ENCODE data around the gene HOMER3.

Gene HOMER3

DNA sequence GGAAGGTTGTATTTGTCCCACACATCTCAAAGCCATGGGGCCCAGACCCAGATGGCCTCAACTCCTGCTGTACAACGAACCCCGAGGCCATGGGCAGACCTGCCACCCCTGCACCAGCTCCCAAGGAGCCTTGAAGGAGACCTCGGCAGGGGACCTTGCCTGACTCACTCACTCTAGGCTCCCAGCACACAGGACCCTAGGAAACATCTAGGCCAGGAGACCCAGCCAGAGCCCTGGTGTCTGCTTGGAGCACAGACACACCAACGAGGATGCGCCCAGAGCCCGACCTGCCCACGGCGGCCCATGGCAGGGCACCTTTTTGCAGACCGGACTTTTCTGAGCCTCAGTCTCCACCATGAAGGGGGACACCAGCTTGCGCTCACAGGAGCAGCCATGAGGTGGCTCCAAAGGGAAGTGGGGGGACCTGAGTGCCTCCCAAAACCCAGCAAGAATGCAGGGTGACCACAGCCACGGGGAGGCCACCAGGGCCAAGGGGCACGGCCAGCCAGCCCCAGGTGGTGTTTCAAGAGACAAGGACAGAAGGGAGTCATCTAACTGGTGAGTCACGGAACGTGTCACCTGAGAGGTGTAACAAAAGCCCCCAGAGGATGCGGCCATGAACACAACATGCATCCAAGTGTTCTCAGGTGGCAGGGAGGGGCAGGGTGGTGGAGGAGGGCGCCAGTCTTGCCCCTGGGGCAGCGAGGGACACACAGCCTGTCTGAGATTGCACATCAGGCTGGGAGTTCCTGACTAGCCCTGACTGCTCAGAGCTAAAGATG lies 40.1 kb downstream of the HOMER3 start:
- no peak for DNase-seq

DNA sequence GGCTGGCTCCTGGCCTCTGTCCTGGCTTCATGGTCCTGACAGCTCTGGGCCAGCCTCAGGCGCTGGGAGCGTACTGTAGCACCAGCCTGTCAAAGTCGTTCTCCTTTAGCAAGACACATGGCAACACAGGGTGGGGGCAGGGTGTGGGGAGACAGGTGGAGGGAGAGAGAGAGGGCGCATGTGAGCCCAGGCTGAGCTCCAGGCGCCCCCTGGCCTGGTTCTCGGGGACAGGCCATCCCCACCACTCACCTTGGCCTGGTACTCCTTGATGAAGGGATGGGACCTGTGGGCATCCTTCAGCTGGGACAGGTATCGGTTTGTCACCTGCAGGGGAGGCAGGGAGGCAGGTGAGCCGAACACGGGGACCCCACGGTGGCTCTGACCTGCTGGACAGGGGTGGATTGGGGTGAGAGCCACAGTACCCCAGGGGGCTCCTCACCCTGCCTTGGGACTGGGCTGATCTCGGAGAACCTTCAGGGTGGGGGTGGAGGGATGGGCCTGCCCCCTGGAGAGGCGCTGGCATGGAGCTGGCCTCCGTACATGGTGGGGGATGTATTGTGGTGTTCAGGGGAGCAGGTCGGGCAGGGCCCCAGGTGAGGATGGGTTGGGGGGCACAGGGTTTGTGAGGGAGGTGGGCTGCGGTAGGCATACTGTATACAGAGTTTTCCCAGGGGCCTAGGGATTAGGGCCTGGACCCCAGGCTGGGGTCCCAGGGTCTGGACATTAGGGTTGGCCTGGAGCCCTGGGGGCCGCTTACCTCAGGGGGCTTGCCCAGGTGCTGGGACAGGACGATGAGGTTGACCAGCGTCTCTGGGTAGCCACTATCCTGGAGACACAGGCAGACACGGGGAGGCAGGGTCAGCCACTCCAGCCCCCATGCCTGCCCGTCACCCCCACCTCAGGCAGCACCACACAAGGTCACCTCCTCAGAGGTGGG lies 41.1 kb downstream of the HOMER3 start:
- no peak for DNase-seq

DNA sequence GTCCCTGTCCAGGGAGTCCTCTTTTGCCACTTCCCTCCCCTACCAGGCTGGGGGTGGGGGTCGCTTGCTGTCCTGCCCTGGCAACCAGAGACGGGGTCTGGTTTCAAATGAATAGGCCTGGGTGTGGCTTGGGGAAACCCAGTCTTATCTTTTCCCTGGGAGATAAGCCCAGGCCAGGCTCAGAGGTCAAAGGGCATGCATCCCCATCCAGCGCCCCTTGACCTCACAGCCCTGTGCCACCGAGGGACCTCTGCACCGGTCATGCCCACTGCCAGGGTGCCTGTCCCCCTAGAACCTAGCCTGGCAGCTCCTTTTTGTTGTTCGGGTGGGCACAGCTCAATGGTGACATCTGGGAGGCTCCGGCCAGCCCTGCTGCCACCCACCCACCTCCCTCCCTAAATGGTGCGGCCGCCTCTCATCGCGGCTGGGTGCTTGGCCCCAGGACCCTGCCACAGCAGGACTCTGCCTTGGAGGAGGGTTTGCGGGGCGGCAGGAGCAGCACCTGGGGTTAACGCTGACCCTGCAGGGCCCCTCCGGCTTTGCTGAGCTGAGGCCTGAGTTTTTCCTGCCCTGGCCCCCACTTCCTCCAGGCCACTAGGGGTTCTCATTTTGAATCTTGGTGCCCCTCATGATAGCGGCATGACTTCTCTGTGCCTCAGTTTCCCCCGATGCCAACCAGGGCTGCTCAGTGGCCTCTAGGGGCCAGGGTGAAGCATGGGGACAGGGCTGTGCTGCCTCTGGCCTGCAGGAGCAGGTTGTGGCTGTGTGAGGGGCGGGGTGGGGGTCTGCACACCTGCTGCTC lies 42.2 kb downstream of the HOMER3 start:
- no peak for DNase-seq

- DNase-seq, result no peak
Measured at GRCh38 chr19:18898081-18898606, 42.9 kb downstream of the HOMER3 start.

GRCh38 chr19:18897094-18898029 lies 43.7 kb downstream of the HOMER3 start:
- DNase-seq, result no peak

DNA sequence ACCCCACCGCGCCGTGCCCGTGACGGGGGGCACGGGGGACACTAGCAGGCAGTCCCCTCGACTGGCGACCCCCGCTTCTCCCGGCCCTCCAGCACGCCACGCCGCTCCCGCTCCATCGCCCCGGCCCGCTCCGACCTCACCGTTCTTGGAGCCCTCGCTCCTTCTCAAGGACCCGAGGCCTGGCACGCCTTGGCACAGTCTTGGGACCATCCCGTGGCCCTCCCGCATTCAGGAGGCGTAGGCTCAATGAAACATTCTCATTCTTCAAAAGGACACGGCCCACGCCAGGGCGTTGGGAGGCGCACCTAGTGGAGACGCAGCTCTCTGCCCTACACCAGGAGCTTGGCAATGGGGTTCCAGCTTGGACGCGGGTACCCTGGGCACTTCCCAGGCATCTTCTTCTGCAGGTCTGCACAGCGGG lies 44.6 kb downstream of the HOMER3 start:
- no peak for DNase-seq

- DNase-seq, result no peak
Measured at GRCh38 chr19:18895824-18896341, 45.1 kb downstream of the HOMER3 start, which contains the start of gene CERS1. Gene CERS1 (minus strand): TSS chr19:18896158. CDS start chr19:18896072, 86 bp downstream.

DNA sequence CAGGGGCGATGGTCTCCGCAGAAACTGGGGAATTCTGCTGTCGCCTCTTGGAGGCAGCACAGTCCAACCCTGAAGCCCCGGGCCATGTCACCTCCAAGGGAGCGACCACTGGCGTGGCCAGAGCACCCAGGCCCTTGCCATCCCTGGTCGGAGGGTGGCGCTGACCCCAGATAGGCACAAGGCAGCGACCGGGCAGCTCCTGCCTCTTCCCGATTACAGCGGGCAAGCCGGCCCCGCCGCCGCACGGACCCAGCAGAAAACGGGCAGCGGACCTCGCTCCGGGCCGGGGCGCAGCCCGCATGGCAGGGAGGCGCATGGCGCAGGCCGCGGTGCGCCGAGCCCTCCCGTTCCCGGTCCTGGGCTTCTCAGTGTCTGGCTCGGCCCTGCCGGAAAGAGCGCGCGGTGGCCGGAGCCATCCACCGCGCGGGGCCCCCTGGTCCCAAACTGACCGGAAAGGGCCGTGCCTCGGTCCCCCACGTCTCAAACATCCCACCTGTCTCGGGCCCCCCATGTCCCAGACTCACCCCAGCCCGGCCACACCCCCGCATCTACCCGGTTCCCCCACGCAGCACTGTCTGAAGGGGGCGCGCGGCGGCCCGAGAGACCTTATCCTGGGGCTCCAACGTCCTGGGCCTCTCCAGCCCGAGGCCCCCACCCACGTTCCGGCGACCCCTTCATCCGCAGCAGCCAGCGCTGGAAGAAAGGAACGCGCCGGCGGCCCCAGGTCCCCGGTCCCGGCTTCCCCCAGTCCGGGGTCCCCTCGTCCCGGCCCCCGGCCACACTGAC lies 45.8 kb downstream of the HOMER3 start:
- no peak for DNase-seq

GRCh38 chr19:18894254-18895037 lies 46.6 kb downstream of the HOMER3 start:
- no peak for DNase-seq

GRCh38 chr19:18893587-18894253 lies 47.3 kb downstream of the HOMER3 start:
- no peak for DNase-seq

GRCh38 chr19:18889949-18890745 lies 50.9 kb downstream of the HOMER3 start:
- DNase-seq, result no peak

- no peak for DNase-seq
Measured at GRCh38 chr19:18886972-18887371, 54.0 kb downstream of the HOMER3 start.

- DNase-seq, result no peak
Measured at GRCh38 chr19:18883526-18884304, 57.3 kb downstream of the HOMER3 start.

GRCh38 chr19:18881491-18881890 lies 59.5 kb downstream of the HOMER3 start:
- DNase-seq, result no peak

GRCh38 chr19:18879579-18880373 lies 61.2 kb downstream of the HOMER3 start:
- no peak for DNase-seq
